K562 (cell line): ENCODE measurements around the gene DYRK1A. TPM values are rescaled to one million over a fixed set of nuclear protein-coding genes. Genes with fewer than 3 reads are reported as not detected.

Source experiments
- CTCFL ChIP-seq: IDR thresholded peaks from 2 replicates; pipeline ENCODE4 v1.6.1; 2011; ENCODE audit warnings: borderline replicate concordance, low read depth, mild to moderate bottlenecking, moderate library complexity, low read length; ENCODE audit not compliant: insufficient read depth, poor library complexity, severe bottlenecking
- L3MBTL2 ChIP-seq: fragments of 450-650 bp; IDR thresholded peaks from 2 replicates; pipeline ENCODE4 v1.6.1; 2016; ENCODE audit warnings: mild to moderate bottlenecking, moderate library complexity
- MGA ChIP-seq: fragments of 450-650 bp; IDR thresholded peaks from 2 replicates; pipeline ENCODE4 v1.6.1; 2016; ENCODE audit warnings: mild to moderate bottlenecking, moderate library complexity
- NRF1 ChIP-seq, 2 experiments: fragments of 450-650 bp; IDR thresholded peaks in 1 of 2; conservative IDR thresholded peaks in 1 of 2; 2 replicates each; pipeline ENCODE4 v1.6.1; 2014; ENCODE audit warnings: mild to moderate bottlenecking in 2 of 2
- RBM39 ChIP-seq: fragments of 200-400 bp; formaldehyde crosslinking; optimal IDR thresholded peaks from 2 replicates; pipeline ENCODE3; 2018; ENCODE audit warnings: low read depth, low read length
- RFX5 ChIP-seq: IDR thresholded peaks from 2 replicates; pipeline ENCODE4 v1.6.1; 2011; ENCODE audit warnings: low read depth, mild to moderate bottlenecking, improper control_type of control experiment, low read length
- polyA plus RNA-seq, 8 experiments: library from polyadenylated mRNA; depleted of rRNA in 4 of 8; stranded (reverse) in 5 of 8; unstranded in 3 of 8; fragments of >200 nt; fragmentation: Nextera tagmentation in 2 of 8; fragmentation: Illumina TruSeq in 1 of 8; extraction: Ambion mirVana in 2 of 8; extraction: Trizol in 1 of 8; gene quantifications; 2 replicates each; pipeline versions ENCODE4 v1.2.1 to v1.2.3, GENCODE V29; 2011 to 2014; ENCODE audit warnings: inconsistent platforms in 1 of 8, missing spikeins in 1 of 8
- total RNA-seq, 7 experiments: library from RNA; depleted of rRNA in 6 of 7; stranded (reverse); fragments of >200 nt in 6 of 7; fragmentation: Illumina TruSeq in 2 of 7; extraction: Trizol in 2 of 7; gene quantifications; 2 replicates each; pipeline versions ENCODE4 v1.2.1 to v1.2.3, GENCODE V29; 2011 to 2021; ENCODE audit warnings: low replicate concordance in 1 of 7
- TF ChIP-seq, protein P1 (sequence below): IDR thresholded peaks from 3 replicates; pipeline ENCODE4 v1.6.1; 2011; ENCODE audit warnings: borderline replicate concordance, mild to moderate bottlenecking; ENCODE audit not compliant: insufficient read length, insufficient read depth

DYRK1A gene
- total and polyA plus RNA-seq, 9 of the 15 experiments (the other 6 are each of a cell fraction or from before 2014, with no cell fraction given), result 3.7 to 64.8 (median 42.3) TPM

- TF ChIP-seq MGA, result peak; percentile 56
- TF ChIP-seq L3MBTL2, result peak; percentile 76
- no peak for TF ChIP-seq RBM39
- TF ChIP-seq CTCFL, result no peak
- TF ChIP-seq RFX5, result no peak
- TF ChIP-seq, protein P1, sequence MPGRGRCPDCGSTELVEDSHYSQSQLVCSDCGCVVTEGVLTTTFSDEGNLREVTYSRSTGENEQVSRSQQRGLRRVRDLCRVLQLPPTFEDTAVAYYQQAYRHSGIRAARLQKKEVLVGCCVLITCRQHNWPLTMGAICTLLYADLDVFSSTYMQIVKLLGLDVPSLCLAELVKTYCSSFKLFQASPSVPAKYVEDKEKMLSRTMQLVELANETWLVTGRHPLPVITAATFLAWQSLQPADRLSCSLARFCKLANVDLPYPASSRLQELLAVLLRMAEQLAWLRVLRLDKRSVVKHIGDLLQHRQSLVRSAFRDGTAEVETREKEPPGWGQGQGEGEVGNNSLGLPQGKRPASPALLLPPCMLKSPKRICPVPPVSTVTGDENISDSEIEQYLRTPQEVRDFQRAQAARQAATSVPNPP, result no peak
- TF ChIP-seq NRF1 (conservative IDR thresholded peaks at IDR 0.05 in 1 of 2, IDR thresholded peaks at IDR 0.05 in 1 of 2), result 0 out of 4 replicates have a peak, but pooled peaks of 1 of the 2 experiments have one; percentile 22
These were observed 189.2 kb downstream of the DYRK1A start (continued) for GRCh38 chr21:37555672-37556261.
